ENCODE measurements around the gene LSS. TPM values are rescaled to one million over a fixed set of nuclear protein-coding genes. Genes with fewer than 3 reads are reported as not detected.

Gene LSS
- total and polyA plus RNA-seq, 2 donors: 14.9 to 15.4 TPM

DNA sequence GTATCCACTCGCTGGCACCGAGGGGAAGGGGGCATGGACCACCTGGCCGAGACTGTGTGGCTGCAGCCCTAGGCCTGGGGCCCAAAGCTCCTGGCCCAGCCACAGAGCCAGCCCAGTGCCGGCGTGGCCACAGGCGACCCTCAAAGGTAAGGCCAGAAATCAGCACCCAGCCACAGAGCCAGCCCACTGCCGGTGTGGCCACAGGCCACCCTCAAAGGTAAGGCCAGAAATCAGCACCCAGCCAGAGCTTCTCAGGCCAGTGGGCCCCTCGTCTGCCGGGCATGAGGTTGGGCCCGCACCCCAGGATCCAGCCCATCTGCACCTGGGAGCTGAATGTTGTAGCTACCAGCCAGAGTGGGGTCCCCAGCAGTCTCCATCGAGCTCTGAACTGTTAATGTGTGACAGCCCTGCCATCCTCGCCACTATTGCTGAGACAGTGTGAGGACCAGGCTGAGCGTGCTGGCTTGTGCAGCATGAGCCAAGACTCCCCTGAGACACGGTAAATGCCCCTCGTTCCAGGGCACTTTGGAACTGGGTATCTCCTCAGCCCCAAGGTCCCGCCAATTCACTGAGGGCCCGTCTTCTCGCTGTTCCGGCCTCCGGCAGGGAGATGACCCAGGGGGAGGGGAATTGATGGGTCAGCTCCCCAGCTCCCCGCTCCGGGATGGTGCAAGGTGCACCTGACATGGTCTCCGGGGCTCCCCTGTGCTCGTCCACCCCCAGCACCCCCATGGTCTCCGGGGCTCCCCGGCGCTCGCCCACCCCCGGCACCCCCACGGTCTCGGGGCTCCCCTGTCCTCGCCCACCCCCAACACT, 68.5 kb downstream of the LSS start:
- Histone ChIP-seq H3K27me3 (ENCODE audit: control insufficient read depth in 2 of 2, insufficient read depth in 1 of 2, low read length in 1 of 2) (peaks cover 0 to 17% of the 10 kb centered on the region in 2 donors), H3K36me3 (ENCODE audit: control insufficient read depth in 2 of 2, insufficient read depth in 2 of 2, low read length in 1 of 2) (peaks cover 0 to 5% of the 10 kb centered on the region in 2 donors), H3K27ac (ENCODE audit: low read depth in 1 of 2, low read length in 1 of 2) (no peak overlapping the region), H3K4me3 (ENCODE audit: low read length in 2 of 2) (no peak overlapping the region), H3K4me1 (ENCODE audit: control insufficient read depth in 2 of 2, insufficient read depth in 2 of 2, low read length in 2 of 2) (no peaks in the 10 kb centered on the region), H3K9me3 (ENCODE audit: control insufficient read depth in 2 of 2, insufficient read depth in 1 of 2, low read length in 1 of 2) (peaks cover 0 to 13% of the 10 kb centered on the region in 2 donors)
- 94% methylated on average over 32 of the region's 32 CpGs for WGBS
- no peak for DNase-seq (ENCODE audit: low read depth in 6 of 9, low spot score in 9 of 9)

DNA sequence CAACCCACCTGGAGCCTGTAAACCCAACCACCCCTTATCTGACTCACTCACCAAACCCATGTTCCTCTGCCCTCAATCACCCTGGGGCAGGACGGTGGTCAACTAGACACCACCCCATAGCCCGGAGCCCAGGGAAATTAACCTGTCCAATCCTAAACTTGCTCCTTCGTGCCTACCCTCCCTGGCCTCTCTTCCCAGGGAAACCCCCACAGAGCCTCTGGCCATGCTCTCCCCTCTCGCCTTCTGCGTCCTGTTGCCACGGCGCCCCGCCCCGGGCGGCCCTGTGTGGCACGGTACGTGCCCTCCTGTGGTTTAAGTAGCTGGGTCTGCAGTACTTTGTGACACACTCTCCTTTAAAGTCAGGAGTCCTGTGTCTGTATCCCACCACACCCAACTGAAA, 69.2 kb downstream of the LSS start:
- H3K4me3 ChIP-seq (ENCODE audit: low read length in 2 of 2): no peak overlapping the region
- H3K36me3 ChIP-seq (ENCODE audit: control insufficient read depth in 2 of 2, insufficient read depth in 2 of 2, low read length in 1 of 2): peaks cover 0 to 5% of the 10 kb centered on the region in 2 donors
- peaks cover 0 to 17% of the 10 kb centered on the region in 2 donors for H3K27me3 ChIP-seq (ENCODE audit: control insufficient read depth in 2 of 2, insufficient read depth in 1 of 2, low read length in 1 of 2)
- WGBS: 96% methylated on average over 12 of the region's 12 CpGs
- H3K4me1 ChIP-seq (ENCODE audit: control insufficient read depth in 2 of 2, insufficient read depth in 2 of 2, low read length in 2 of 2): no peaks in the 10 kb centered on the region
- DNase-seq (ENCODE audit: low read depth in 6 of 9, low spot score in 9 of 9): no peak
- H3K9me3 ChIP-seq (ENCODE audit: control insufficient read depth in 2 of 2, insufficient read depth in 1 of 2, low read length in 1 of 2): peaks cover 0 to 13% of the 10 kb centered on the region in 2 donors
- H3K27ac ChIP-seq (ENCODE audit: low read depth in 1 of 2, low read length in 1 of 2): no peak overlapping the region

DNA sequence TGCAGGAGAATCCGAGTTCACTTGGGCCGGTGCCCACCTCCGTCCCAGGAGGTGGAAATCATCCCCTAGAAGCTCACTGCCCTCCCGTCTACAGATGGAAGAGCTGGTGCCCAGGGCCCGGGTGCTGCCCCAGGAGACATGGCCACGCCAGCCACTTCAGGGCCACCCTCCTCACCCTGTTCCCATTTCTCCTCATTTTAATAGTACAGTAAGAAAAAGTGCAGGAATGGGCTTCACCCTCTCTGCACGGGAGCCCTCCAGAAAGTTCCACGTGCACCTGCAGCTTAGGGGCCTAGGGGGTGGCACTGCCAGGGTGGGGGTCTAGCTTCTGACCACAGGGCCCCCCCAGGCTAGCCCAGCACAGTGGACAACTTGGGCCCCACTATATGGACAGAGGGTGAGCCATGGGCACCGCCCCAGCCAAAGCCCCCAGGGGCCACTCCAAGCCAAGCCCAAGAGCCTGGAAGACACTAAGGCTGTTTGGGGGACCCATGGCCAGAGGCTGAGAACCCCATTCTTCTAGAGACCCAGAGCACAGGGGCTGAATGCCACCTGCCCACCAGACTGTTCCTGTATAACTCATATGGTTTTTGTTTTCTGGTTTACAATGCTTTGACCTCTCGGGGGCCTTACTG, 69.8 kb downstream of the LSS start:
- WGBS: 97% methylated on average over 10 of the region's 10 CpGs
- Histone ChIP-seq H3K9me3 (ENCODE audit: control insufficient read depth in 2 of 2, insufficient read depth in 1 of 2, low read length in 1 of 2) (peaks cover 0 to 13% of the 10 kb centered on the region in 2 donors), H3K36me3 (ENCODE audit: control insufficient read depth in 2 of 2, insufficient read depth in 2 of 2, low read length in 1 of 2) (peaks cover 0 to 5% of the 10 kb centered on the region in 2 donors), H3K4me3 (ENCODE audit: low read length in 2 of 2) (no peak overlapping the region), H3K4me1 (ENCODE audit: control insufficient read depth in 2 of 2, insufficient read depth in 2 of 2, low read length in 2 of 2) (no peaks in the 10 kb centered on the region), H3K27ac (ENCODE audit: low read depth in 1 of 2, low read length in 1 of 2) (no peak overlapping the region), H3K27me3 (ENCODE audit: control insufficient read depth in 2 of 2, insufficient read depth in 1 of 2, low read length in 1 of 2) (peaks cover 0 to 17% of the 10 kb centered on the region in 2 donors)
- DNase-seq (ENCODE audit: low read depth in 6 of 9, low spot score in 9 of 9): no peak

DNA sequence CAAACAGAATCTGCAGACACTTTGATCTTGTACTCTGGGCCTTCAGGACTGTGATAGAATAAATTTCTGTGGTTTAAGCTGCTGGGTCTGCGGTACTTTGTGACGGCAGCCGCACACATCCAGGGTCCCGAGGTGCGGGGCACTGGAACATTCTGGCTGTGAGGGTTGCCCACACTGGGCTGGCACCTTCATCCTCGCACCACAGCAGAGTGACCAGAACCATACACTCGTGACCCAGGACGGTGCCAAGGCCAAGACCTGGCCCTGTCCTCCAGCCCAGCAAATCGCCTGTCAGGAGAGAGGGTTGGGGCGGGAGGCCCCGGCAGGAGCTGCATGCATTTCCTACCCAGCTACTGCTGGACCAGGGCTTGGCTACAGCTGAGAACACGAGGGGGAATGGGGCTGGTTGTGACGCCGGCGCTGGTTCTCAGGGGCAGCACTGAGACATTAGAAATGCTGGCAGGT, 70.6 kb downstream of the LSS start:
- 93% methylated on average over 15 of the region's 15 CpGs for whole genome bisulfite sequencing
- peaks cover 0 to 17% of the 10 kb centered on the region in 2 donors for H3K27me3 ChIP-seq (ENCODE audit: control insufficient read depth in 2 of 2, insufficient read depth in 1 of 2, low read length in 1 of 2)
- no peak overlapping the region for H3K4me3 ChIP-seq (ENCODE audit: low read length in 2 of 2)
- H3K4me1 ChIP-seq (ENCODE audit: control insufficient read depth in 2 of 2, insufficient read depth in 2 of 2, low read length in 2 of 2): peaks cover 0 to 6% of the 10 kb centered on the region in 2 donors
- H3K36me3 ChIP-seq (ENCODE audit: control insufficient read depth in 2 of 2, insufficient read depth in 2 of 2, low read length in 1 of 2): peaks cover 0 to 5% of the 10 kb centered on the region in 2 donors
- no peak overlapping the region for H3K27ac ChIP-seq (ENCODE audit: low read depth in 1 of 2, low read length in 1 of 2)
- no peak for DNase-seq (ENCODE audit: low read depth in 6 of 9, low spot score in 9 of 9)
- peaks cover 0 to 13% of the 10 kb centered on the region in 2 donors for H3K9me3 ChIP-seq (ENCODE audit: control insufficient read depth in 2 of 2, insufficient read depth in 1 of 2, low read length in 1 of 2)

DNA sequence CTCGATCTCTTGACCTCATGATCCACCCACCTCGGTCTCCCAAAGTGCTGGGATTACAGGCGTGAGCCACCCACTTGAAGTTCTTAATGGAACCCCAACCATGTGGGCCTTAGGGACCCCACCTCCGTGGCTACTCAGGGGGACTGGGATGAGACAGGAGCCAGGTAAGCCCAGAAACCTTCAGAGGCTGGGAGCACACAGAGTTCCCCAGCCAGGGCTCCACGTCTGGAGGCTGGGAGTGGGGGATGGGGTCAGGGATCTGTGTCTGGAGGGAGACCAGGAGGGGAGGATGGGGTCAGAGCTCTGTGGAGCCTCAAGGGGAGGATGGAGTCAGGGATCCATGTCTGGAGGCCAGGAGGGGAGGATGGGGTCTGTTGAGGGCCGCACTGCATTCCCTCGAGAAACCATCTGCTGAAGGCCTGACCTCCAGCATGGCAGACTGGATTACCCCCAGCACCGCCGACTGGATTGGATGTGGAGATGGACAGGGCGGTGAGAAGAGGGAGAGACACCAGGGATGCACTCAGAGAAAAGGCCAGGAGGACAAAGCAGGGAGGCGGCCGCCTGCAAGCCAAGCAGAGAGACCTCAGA, 71.1 kb downstream of the LSS start:
- 97% methylated on average over 12 of the region's 12 CpGs for WGBS
- Histone ChIP-seq H3K27me3 (ENCODE audit: control insufficient read depth in 2 of 2, insufficient read depth in 1 of 2, low read length in 1 of 2) (peaks cover 0 to 16% of the 10 kb centered on the region in 2 donors), H3K4me1 (ENCODE audit: control insufficient read depth in 2 of 2, insufficient read depth in 2 of 2, low read length in 2 of 2) (peaks cover 0 to 8% of the 10 kb centered on the region in 2 donors), H3K27ac (ENCODE audit: low read depth in 1 of 2, low read length in 1 of 2) (no peak overlapping the region), H3K36me3 (ENCODE audit: control insufficient read depth in 2 of 2, insufficient read depth in 2 of 2, low read length in 1 of 2) (peaks cover 0 to 5% of the 10 kb centered on the region in 2 donors), H3K9me3 (ENCODE audit: control insufficient read depth in 2 of 2, insufficient read depth in 1 of 2, low read length in 1 of 2) (peaks cover 0 to 13% of the 10 kb centered on the region in 2 donors), H3K4me3 (ENCODE audit: low read length in 2 of 2) (no peak overlapping the region)
- DNase-seq (ENCODE audit: low read depth in 6 of 9, low spot score in 9 of 9): no peak

DNA sequence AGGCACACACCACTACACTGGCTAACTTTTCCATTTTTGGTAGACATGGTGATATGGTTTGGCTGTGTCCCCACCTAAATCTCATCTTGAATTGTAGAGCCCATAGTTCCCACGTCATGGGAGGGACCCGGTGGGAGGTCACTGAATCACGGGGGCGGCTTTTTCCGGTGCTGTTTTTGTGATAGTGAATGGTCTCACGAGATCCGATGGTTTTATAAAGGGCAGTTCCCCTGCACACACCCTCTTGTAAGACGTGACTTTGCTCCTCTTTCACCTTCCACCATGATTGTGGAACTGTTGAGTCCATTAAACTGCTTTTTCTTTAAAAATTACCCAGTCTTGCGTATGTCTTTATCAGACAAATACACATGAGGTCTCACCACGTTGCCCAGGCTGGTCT, 71.9 kb downstream of the LSS start:
- 98% methylated on average over 10 of the region's 10 CpGs for WGBS
- no peak for DNase-seq (ENCODE audit: low read depth in 6 of 9, low spot score in 9 of 9)
- H3K27ac ChIP-seq (ENCODE audit: low read depth in 1 of 2, low read length in 1 of 2): no peak overlapping the region

DNA sequence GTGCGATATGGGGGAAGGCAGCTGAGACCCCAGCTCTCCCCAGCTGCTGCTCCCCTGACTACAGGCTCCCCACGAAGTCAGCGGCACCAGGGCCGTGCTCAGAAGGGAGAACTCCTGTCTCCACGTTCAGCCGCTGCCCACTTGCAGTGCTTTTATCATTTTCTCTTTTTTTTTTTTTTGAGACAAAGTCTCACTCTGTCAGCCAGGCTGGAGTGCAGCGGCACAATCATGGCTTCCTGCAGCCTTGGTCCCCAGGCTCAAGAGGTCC, 72.3 kb downstream of the LSS start:
- H3K27ac ChIP-seq (ENCODE audit: low read depth in 1 of 2, low read length in 1 of 2): no peak overlapping the region

More for the DNA sequence above, 71.9 kb downstream of the LSS start:
- peaks cover 0 to 8% of the 10 kb centered on the region in 2 donors for H3K4me1 ChIP-seq (ENCODE audit: control insufficient read depth in 2 of 2, insufficient read depth in 2 of 2, low read length in 2 of 2)
- peaks cover 0 to 8% of the 10 kb centered on the region in 2 donors for H3K27me3 ChIP-seq (ENCODE audit: control insufficient read depth in 2 of 2, insufficient read depth in 1 of 2, low read length in 1 of 2)
- peaks cover 0 to 5% of the 10 kb centered on the region in 2 donors for H3K36me3 ChIP-seq (ENCODE audit: control insufficient read depth in 2 of 2, insufficient read depth in 2 of 2, low read length in 1 of 2)
- H3K9me3 ChIP-seq (ENCODE audit: control insufficient read depth in 2 of 2, insufficient read depth in 1 of 2, low read length in 1 of 2): peaks cover 0 to 6% of the 10 kb centered on the region in 2 donors
- no peak overlapping the region for H3K4me3 ChIP-seq (ENCODE audit: low read length in 2 of 2)

DNA sequence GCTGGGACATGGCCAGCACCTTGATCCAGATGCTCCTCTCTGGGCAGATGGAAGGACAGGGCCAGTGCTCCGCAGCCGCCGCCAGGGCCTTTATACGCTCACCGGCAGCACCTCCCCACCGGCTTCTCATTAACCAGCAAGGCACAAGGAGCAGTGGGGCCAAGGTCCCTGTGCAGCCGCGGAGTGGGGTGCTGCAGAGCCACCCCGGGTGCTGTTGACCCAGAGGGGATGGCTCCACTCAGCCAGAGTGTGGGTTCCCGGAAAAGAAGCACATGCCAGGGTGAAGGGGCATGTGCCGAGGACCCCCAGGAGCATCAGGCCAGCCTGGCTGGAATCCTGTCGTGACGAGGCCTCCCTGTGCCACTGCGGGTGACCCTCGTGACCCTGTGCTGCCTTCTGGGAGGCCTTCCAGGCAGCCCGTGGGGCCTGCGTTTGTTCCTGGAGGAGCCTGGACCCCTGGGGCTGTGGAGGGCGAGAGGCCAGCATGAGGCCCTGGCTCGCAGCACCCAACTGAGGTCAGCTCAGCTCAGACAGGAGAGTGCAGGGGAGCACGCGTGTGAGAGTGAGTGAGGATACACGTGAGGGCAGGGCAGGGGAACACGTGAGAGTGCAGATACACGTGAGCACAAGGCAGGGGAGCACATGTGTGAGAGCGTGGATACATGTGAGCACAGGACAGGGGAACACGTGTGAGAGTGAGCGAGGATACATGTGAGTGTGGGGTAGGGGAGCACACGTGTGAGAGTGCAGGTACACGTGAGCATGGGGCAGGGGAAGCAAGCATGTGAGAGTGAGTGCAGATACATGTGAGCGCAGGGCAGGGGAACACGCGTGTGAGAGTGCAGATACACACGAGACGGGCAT, 72.8 kb downstream of the LSS start, which contains the start of gene FTCD:
Gene FTCD (minus strand): TSS at position 66 of the 864 bp plus-strand sequence. CDS start 56 bp downstream, at position 10.
- Histone ChIP-seq H3K4me3 (ENCODE audit: low read length in 2 of 2) (no peak within 1 kb of the TSS), H3K4me1 (ENCODE audit: control insufficient read depth in 2 of 2, insufficient read depth in 2 of 2, low read length in 2 of 2) (peaks cover 0 to 8% of the 10 kb centered on the region in 2 donors), H3K36me3 (ENCODE audit: control insufficient read depth in 2 of 2, insufficient read depth in 2 of 2, low read length in 1 of 2) (no peaks in the 10 kb centered on the region), H3K9me3 (ENCODE audit: control insufficient read depth in 2 of 2, insufficient read depth in 1 of 2, low read length in 1 of 2) (no peaks in the 10 kb centered on the region), H3K27me3 (ENCODE audit: control insufficient read depth in 2 of 2, insufficient read depth in 1 of 2, low read length in 1 of 2) (no peaks in the 10 kb centered on the region), H3K27ac (ENCODE audit: low read depth in 1 of 2, low read length in 1 of 2) (no peak within 1 kb of the TSS)
- no peak for DNase-seq (ENCODE audit: low read depth in 6 of 9, low spot score in 9 of 9)
- WGBS: 97% methylated on average over 34 of the region's 34 CpGs

More for the DNA sequence above, 72.3 kb downstream of the LSS start:
- Histone ChIP-seq H3K4me1 (ENCODE audit: control insufficient read depth in 2 of 2, insufficient read depth in 2 of 2, low read length in 2 of 2) (peaks cover 0 to 8% of the 10 kb centered on the region in 2 donors), H3K27me3 (ENCODE audit: control insufficient read depth in 2 of 2, insufficient read depth in 1 of 2, low read length in 1 of 2) (peaks cover 0 to 4% of the 10 kb centered on the region in 2 donors), H3K9me3 (ENCODE audit: control insufficient read depth in 2 of 2, insufficient read depth in 1 of 2, low read length in 1 of 2) (peaks cover 0 to 3% of the 10 kb centered on the region in 2 donors), H3K4me3 (ENCODE audit: low read length in 2 of 2) (no peak overlapping the region), H3K36me3 (ENCODE audit: control insufficient read depth in 2 of 2, insufficient read depth in 2 of 2, low read length in 1 of 2) (peaks cover 0 to 2% of the 10 kb centered on the region in 2 donors)
- WGBS: 98% methylated on average over 7 of the region's 7 CpGs
- DNase-seq (ENCODE audit: low read depth in 6 of 9, low spot score in 9 of 9): no peak

Data from thymus (tissue), 11 donors.